OCI-LY7 (cell line): ENCODE results near the gene CCDC198. TPM values are rescaled to one million over a fixed set of nuclear protein-coding genes. Genes with fewer than 3 reads are reported as not detected.

ENCODE experiments used
- BruUV-seq: library from RNA; stranded (reverse); fragments of 400-500 nt; replicated peaks from 2 replicates; lab custom pipeline; 2021; lab: Mats Ljungman, UMichigan
- CTCF ChIA-PET: fragments of 300-600 bp; sonication (Branson Sonifier 250); formaldehyde crosslinking; loops from one replicate; lab custom pipeline; 2022; ENCODE audit warnings: antibody characterized with exemption; ENCODE audit not compliant: unreplicated experiment; lab: Charles Lee
- POLR2A ChIA-PET: fragments of 300-600 bp; sonication (Branson Sonifier 250); formaldehyde crosslinking; loops from one replicate; lab custom pipeline; 2022; ENCODE audit warnings: antibody characterized with exemption; lab: Charles Lee
- DNase-seq: peaks from one replicate; pipeline ENCODE4 v3.0.0-alpha.2; 2015; ENCODE audit warnings: low spot score
- H2AFZ ChIP-seq: fragments of 200-600 bp; sonication (generic), shearing (Covaris generic); 2 replicates; pipeline ENCODE4 v1.6.1; 2014; ENCODE audit warnings: mild to moderate bottlenecking, antibody characterized with exemption, low read length, moderate library complexity
- H3K27ac ChIP-seq: fragments of 200-600 bp; sonication (generic); 2 replicates; pipeline ENCODE4 v1.5.1; 2014; ENCODE audit warnings: mixed run types, low read depth, mild to moderate bottlenecking, moderate library complexity, low read length, inconsistent platforms; ENCODE audit not compliant: poor library complexity, severe bottlenecking
- H3K36me3 ChIP-seq: fragments of 200-600 bp; sonication (generic); 2 replicates; pipeline ENCODE4 v1.6.1; 2014; ENCODE audit warnings: mild to moderate bottlenecking, antibody characterized with exemption, low read length, moderate library complexity, mixed read lengths; ENCODE audit not compliant: insufficient read depth
- H3K4me1 ChIP-seq: fragments of 200-600 bp; sonication (generic); 2 replicates; pipeline ENCODE4 v1.5.1; 2014; ENCODE audit warnings: mild to moderate bottlenecking, low read length; ENCODE audit not compliant: insufficient read depth, poor library complexity, severe bottlenecking
- H3K4me2 ChIP-seq: fragments of 200-600 bp; sonication (generic); 2 replicates; pipeline ENCODE4 v1.6.1; 2014; ENCODE audit warnings: mild to moderate bottlenecking, low read length
- H3K4me3 ChIP-seq: fragments of 200-600 bp; sonication (generic); 2 replicates; pipeline ENCODE4 v1.5.1; 2014; ENCODE audit warnings: mild to moderate bottlenecking, low read depth, low read length; ENCODE audit not compliant: poor library complexity, severe bottlenecking
- H3K79me2 ChIP-seq: fragments of 200-600 bp; sonication (generic); 2 replicates; pipeline ENCODE4 v1.6.1; 2016; ENCODE audit warnings: low read depth, mild to moderate bottlenecking, low read length, moderate library complexity, mixed read lengths; ENCODE audit not compliant: insufficient read depth
- H3K9me2 ChIP-seq: fragments of 200-600 bp; sonication (generic); 2 replicates; pipeline ENCODE4 v1.6.1; 2016; ENCODE audit warnings: mild to moderate bottlenecking, low read length, mixed read lengths; ENCODE audit not compliant: insufficient read depth
- H3K9me3 ChIP-seq: fragments of 200-600 bp; sonication (generic); 2 replicates; pipeline ENCODE4 v1.6.1; 2014; ENCODE audit warnings: mild to moderate bottlenecking, mixed run types, low read length, mixed read lengths
- H4K20me1 ChIP-seq: fragments of 200-600 bp; sonication (generic); 2 replicates; pipeline ENCODE4 v1.6.1; 2014; ENCODE audit warnings: mild to moderate bottlenecking, antibody characterized with exemption, low read length, moderate library complexity, mixed read lengths; ENCODE audit not compliant: insufficient read depth
- EZH2phosphoT487 ChIP-seq: fragments of 200-600 bp; sonication (generic); IDR thresholded peaks from 2 replicates; pipeline ENCODE4 v1.6.1; 2018; ENCODE audit warnings: low read depth, borderline replicate concordance, mild to moderate bottlenecking, mixed run types, antibody characterized with exemption, low read length, moderate library complexity, mixed read lengths
- intact Hi-C: fragments of 100-400 bp; cut with micrococcal nuclease; formaldehyde crosslinking; loops from one replicate; pipeline ENCODE4 v1.10.0; 2022; ENCODE audit not compliant: unreplicated experiment
- total RNA-seq, 2 experiments: library from RNA; depleted of rRNA in 1 of 2; stranded (reverse); fragments of >200 nt in 1 of 2; shearing (Covaris generic) in 1 of 2; gene quantifications; 2 replicates each; pipeline ENCODE4 v1.2.3, GENCODE V29; 2014 to 2022
- TF ChIP-seq, protein P1 (sequence below): fragments of 200-600 bp; sonication (generic); conservative IDR thresholded peaks from 2 replicates; pipeline ENCODE4 v1.5.1; 2014; ENCODE audit warnings: mild to moderate bottlenecking, antibody characterized with exemption, low read length, moderate library complexity, mixed read lengths

CCDC198 gene
- total RNA-seq, 2 experiments from 2014 or later: not detected

DNA sequence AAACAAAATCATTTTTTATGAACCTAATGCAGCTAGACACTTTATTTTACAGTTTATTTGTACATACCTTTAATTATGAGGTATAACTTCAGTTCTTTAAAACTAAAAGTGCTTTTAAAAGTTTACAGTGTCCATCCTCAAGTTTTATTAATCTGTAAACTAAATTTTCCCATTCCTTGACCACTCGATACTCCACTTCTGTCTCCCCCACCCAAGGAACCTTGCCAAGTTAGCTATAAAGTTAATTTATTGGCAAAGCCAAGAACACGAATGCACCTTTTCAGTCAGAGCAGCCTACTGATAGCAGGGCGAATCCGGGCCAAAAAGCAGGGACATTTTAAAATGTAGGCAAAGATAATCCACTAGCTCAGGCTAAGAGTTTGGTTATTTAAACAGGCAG lies 73.6 kb downstream of the CCDC198 start:
- intact Hi-C loops: no loop called here
- CTCF ChIA-PET: no interaction called here
- Histone ChIP-seq H3K9me3 (no peaks in the 10 kb centered on the region), H3K4me1 (no peaks in the 10 kb centered on the region), H3K79me2 (no peaks in the 10 kb centered on the region), H3K9me2 (no peaks in the 10 kb centered on the region), H3K4me3 (no peak overlapping the region), H3K36me3 (no peaks in the 10 kb centered on the region), H3K4me2 (no peak overlapping the region), H3K27ac (no peak overlapping the region), H2AFZ (no peak overlapping the region), H4K20me1 (no peaks in the 10 kb centered on the region)
- no TSS peak for BruUV-seq
- POLR2A ChIA-PET: no interaction called here
- TF ChIP-seq, protein P1, sequence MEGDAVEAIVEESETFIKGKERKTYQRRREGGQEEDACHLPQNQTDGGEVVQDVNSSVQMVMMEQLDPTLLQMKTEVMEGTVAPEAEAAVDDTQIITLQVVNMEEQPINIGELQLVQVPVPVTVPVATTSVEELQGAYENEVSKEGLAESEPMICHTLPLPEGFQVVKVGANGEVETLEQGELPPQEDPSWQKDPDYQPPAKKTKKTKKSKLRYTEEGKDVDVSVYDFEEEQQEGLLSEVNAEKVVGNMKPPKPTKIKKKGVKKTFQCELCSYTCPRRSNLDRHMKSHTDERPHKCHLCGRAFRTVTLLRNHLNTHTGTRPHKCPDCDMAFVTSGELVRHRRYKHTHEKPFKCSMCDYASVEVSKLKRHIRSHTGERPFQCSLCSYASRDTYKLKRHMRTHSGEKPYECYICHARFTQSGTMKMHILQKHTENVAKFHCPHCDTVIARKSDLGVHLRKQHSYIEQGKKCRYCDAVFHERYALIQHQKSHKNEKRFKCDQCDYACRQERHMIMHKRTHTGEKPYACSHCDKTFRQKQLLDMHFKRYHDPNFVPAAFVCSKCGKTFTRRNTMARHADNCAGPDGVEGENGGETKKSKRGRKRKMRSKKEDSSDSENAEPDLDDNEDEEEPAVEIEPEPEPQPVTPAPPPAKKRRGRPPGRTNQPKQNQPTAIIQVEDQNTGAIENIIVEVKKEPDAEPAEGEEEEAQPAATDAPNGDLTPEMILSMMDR: no peak
- no peak for TF ChIP-seq EZH2phosphoT487
- no peak for DNase-seq

Other genes starting within 250 kb of the CCDC198 start
- 26.9 and 53.9 TPM in 2 replicates for gene EXOC5, start 225.0 kb downstream of the CCDC198 start, total RNA-seq (2014; rRNA removed; shearing (Covaris generic))
- 69.4 and 73.6 TPM in 2 replicates for gene EXOC5, start 225.0 kb downstream of the CCDC198 start, total RNA-seq (2022)
- gene AP5M1, start 224.9 kb downstream of the CCDC198 start, total RNA-seq (2014; rRNA removed; shearing (Covaris generic)): 13.3 and 15.8 TPM in 2 replicates
- gene AP5M1, start 224.9 kb downstream of the CCDC198 start, total RNA-seq (2022): 46.3 and 50.4 TPM in 2 replicates
- 7.3 and 7.4 TPM in 2 replicates for gene NAA30, start 103.3 kb downstream of the CCDC198 start, total RNA-seq (2014; rRNA removed; shearing (Covaris generic))
- gene NAA30, start 103.3 kb downstream of the CCDC198 start, total RNA-seq (2022): 15.0 and 18.1 TPM in 2 replicates